Neural progenitor cell (in vitro differentiated cells): ENCODE measurements around the gene TMEM161B.

Experiments
- EZH2 ChIP-seq: fragments of 200-600 bp; sonication (generic); IDR thresholded peaks from 2 replicates; pipeline ENCODE4 v1.6.1; 2017; ENCODE audit warnings: antibody characterized with exemption, mild to moderate bottlenecking, moderate library complexity
- TF ChIP-seq, protein P1 (sequence below): fragments of 200-600 bp; sonication (generic); IDR thresholded peaks from 2 replicates; pipeline ENCODE4 v1.5.1; 2017; ENCODE audit warnings: antibody characterized with exemption, mild to moderate bottlenecking

GRCh38 chr5:88158056-88158455, 110.6 kb downstream of the TMEM161B start:
- TF ChIP-seq, protein P1, sequence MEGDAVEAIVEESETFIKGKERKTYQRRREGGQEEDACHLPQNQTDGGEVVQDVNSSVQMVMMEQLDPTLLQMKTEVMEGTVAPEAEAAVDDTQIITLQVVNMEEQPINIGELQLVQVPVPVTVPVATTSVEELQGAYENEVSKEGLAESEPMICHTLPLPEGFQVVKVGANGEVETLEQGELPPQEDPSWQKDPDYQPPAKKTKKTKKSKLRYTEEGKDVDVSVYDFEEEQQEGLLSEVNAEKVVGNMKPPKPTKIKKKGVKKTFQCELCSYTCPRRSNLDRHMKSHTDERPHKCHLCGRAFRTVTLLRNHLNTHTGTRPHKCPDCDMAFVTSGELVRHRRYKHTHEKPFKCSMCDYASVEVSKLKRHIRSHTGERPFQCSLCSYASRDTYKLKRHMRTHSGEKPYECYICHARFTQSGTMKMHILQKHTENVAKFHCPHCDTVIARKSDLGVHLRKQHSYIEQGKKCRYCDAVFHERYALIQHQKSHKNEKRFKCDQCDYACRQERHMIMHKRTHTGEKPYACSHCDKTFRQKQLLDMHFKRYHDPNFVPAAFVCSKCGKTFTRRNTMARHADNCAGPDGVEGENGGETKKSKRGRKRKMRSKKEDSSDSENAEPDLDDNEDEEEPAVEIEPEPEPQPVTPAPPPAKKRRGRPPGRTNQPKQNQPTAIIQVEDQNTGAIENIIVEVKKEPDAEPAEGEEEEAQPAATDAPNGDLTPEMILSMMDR: no peak
- TF ChIP-seq EZH2: no peak
